ENCODE results near the gene SLC25A21. TPM values are rescaled to one million over a fixed set of nuclear protein-coding genes. Genes with fewer than 3 reads are reported as not detected.

The SLC25A21 gene
- total RNA-seq, 2 donors from 2014 or later = 1.2 TPM; not detected in 1

DNA sequence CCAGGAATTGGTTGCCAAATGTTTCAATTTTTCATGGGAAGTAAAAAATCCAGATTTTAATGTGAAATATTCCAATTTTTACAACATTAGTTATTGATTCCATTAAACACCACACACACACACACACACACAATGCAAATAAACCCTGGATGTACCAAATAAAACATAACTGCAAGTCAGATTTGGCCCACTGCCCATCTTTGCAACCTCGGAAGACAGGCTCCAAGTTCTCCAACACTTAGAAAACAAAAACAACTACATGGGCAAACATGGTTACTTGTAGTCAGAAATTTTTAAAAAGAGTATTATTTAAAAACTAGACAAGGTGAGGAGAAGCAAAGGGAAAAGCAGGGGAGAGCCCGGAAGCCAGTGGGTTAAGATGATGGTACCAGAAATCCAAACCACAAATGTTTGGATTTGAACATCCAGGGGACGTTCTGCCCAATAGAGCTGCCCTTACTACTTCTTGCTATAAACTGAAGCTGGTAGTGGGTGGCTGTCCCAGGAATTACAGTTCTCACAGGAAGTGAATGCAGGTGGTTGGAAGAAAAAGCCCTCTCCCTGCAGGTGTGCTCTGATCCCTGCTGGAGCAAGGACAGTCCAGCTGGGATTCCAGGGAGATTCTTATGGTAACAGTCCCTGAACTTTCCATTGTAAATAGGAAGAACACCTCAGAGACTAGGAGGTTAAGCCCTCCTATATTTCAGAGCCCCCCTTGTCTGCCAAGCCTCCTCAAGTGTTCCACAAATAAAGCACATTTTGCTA, 111.7 kb downstream of the SLC25A21 start:
- no peak overlapping the region for H3K27ac ChIP-seq
- ATAC-seq (ENCODE audit: insufficient number of reproducible peaks, low FRiP score, low read depth) = no peak
- TF ChIP-seq, protein P1, sequence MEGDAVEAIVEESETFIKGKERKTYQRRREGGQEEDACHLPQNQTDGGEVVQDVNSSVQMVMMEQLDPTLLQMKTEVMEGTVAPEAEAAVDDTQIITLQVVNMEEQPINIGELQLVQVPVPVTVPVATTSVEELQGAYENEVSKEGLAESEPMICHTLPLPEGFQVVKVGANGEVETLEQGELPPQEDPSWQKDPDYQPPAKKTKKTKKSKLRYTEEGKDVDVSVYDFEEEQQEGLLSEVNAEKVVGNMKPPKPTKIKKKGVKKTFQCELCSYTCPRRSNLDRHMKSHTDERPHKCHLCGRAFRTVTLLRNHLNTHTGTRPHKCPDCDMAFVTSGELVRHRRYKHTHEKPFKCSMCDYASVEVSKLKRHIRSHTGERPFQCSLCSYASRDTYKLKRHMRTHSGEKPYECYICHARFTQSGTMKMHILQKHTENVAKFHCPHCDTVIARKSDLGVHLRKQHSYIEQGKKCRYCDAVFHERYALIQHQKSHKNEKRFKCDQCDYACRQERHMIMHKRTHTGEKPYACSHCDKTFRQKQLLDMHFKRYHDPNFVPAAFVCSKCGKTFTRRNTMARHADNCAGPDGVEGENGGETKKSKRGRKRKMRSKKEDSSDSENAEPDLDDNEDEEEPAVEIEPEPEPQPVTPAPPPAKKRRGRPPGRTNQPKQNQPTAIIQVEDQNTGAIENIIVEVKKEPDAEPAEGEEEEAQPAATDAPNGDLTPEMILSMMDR (IDR thresholded peaks at IDR 0.05) = no peak

DNA sequence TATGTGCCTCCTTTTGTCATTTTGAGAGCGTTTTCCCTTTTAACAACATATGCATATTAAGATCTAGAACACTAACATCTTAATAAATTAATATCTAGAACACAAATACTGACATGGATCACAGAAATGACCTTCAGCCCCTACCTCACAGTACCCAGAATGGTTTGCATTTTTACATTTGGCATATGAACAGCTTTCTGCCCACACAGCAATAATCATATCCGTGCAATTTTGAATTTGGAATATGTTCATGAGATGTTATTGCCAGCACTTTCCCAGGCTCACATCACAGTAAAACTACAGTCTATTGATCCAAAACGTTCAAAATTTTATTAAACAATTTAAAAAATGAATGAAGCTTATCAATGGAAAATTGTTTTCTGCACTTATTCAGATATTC, 114.6 kb downstream of the SLC25A21 start:
- H3K27me3 ChIP-seq (replicated peaks; ENCODE audit: insufficient read depth) = no peaks in the 10 kb centered on the region
- no peak overlapping the region for H3K27ac ChIP-seq
- H3K4me3 ChIP-seq = no peak overlapping the region
- no peaks in the 10 kb centered on the region for H3K36me3 ChIP-seq
- H3K4me1 ChIP-seq (ENCODE audit: control insufficient read depth in 1 of 2, low read depth in 2 of 2) = peaks cover 6 to 8% of the 10 kb centered on the region in 2 donors
- DNase-seq (ENCODE audit: low spot score) = no peak
- ATAC-seq (ENCODE audit: insufficient number of reproducible peaks, low FRiP score, low read depth) = no peak
- TF ChIP-seq, protein P1 (IDR thresholded peaks at IDR 0.05) = no peak
- no peaks in the 10 kb centered on the region for H3K9me3 ChIP-seq

More for the DNA sequence above, 111.7 kb downstream of the SLC25A21 start:
- DNase-seq (ENCODE audit: low spot score) = no peak
- H3K4me1 ChIP-seq (ENCODE audit: control insufficient read depth in 1 of 2, low read depth in 2 of 2) = peaks cover 6 to 8% of the 10 kb centered on the region in 2 donors
- H3K4me3 ChIP-seq = no peak overlapping the region
- no peaks in the 10 kb centered on the region for H3K9me3 ChIP-seq
- H3K36me3 ChIP-seq = no peaks in the 10 kb centered on the region
- no peaks in the 10 kb centered on the region for H3K27me3 ChIP-seq (replicated peaks; ENCODE audit: insufficient read depth)

DNA sequence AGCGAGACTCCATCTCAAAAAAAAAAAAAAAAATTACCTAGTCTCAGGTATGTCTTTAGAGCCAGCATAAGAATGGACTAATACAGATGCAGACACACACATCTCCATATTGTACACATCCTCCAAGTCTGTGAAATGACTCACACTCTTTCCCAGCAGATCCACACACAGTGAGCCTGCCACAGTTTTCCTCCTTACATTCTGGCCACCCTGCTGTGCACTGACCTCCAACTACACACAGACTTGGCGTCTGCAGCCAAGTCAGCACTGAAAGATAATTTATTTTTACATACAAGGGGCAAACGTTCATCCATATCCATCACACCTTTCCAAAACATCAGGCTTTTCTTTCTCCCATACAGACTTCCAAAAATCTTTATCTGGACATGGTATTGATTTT, 115.9 kb downstream of the SLC25A21 start:
- Histone ChIP-seq H3K4me3 (no peak overlapping the region), H3K27me3 (replicated peaks; ENCODE audit: insufficient read depth) (no peaks in the 10 kb centered on the region), H3K4me1 (ENCODE audit: control insufficient read depth in 1 of 2, low read depth in 2 of 2) (peaks cover 6 to 8% of the 10 kb centered on the region in 2 donors), H3K9me3 (no peaks in the 10 kb centered on the region), H3K27ac (no peak overlapping the region), H3K36me3 (no peaks in the 10 kb centered on the region)
- ATAC-seq (ENCODE audit: insufficient number of reproducible peaks, low FRiP score, low read depth) (no peak), DNase-seq (ENCODE audit: low spot score) (no peak)
- TF ChIP-seq, protein P1 (IDR thresholded peaks at IDR 0.05) = no peak

DNA sequence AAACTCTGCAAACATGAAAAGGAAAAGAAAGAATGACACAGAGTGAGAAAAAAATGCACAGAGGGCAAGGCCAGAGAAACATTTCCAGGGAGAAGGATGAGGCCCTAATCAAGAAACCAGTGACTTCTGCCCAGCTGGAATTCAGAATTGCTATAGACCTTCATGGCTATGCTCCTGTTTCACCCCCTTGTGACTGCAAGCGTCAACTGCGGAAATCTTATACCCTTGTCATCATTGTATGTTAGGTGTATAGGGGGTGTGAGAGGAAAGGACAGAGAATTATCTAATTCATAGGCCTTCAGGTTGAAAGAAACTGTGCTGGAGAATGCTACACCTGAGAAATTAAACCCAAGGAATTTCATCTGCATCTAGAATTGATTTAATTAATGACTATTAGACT, 117.5 kb downstream of the SLC25A21 start:
- ATAC-seq (ENCODE audit: insufficient number of reproducible peaks, low FRiP score, low read depth) (no peak), DNase-seq (ENCODE audit: low spot score) (no peak)

GRCh38 chr14:37054144-37054543, 118.3 kb downstream of the SLC25A21 start:
- Histone ChIP-seq H3K4me1 (ENCODE audit: control insufficient read depth in 1 of 2, low read depth in 2 of 2) (peaks cover 6 to 10% of the 10 kb centered on the region in 2 donors), H3K4me3 (no peak overlapping the region), H3K36me3 (no peaks in the 10 kb centered on the region), H3K9me3 (no peaks in the 10 kb centered on the region), H3K27me3 (replicated peaks; ENCODE audit: insufficient read depth) (no peaks in the 10 kb centered on the region), H3K27ac (no peak overlapping the region)
- DNase-seq (ENCODE audit: low spot score) (no peak), ATAC-seq (ENCODE audit: insufficient number of reproducible peaks, low FRiP score, low read depth) (no peak)
- TF ChIP-seq, protein P1 (IDR thresholded peaks at IDR 0.05) = no peak

More for the DNA sequence above, 117.5 kb downstream of the SLC25A21 start:
- H3K36me3 ChIP-seq = no peaks in the 10 kb centered on the region
- no peaks in the 10 kb centered on the region for H3K9me3 ChIP-seq
- TF ChIP-seq, protein P1 (IDR thresholded peaks at IDR 0.05) = no peak
- no peaks in the 10 kb centered on the region for H3K27me3 ChIP-seq (replicated peaks; ENCODE audit: insufficient read depth)
- H3K27ac ChIP-seq = no peak overlapping the region
- peaks cover 6 to 10% of the 10 kb centered on the region in 2 donors for H3K4me1 ChIP-seq (ENCODE audit: control insufficient read depth in 1 of 2, low read depth in 2 of 2)
- H3K4me3 ChIP-seq = no peak overlapping the region

All from thoracic aorta (tissue), 2 donors.